NB4 (cell line): ENCODE results near the gene SGPL1.

Experiments used
- DNase-seq: peaks from one replicate; pipeline ENCODE4 v3.0.0; 2010; ENCODE audit warnings: low read depth
- H3K4me3 ChIP-seq: one replicate; pipeline ENCODE4 v1.5.1; 2011; ENCODE audit warnings: mild to moderate bottlenecking, low read depth, low read length, moderate library complexity
- CTCF ChIP-seq: IDR thresholded peaks from one replicate; pipeline ENCODE4 v1.5.1; 2012; ENCODE audit warnings: low read depth, low read length
- MAX ChIP-seq: IDR thresholded peaks from 2 replicates; pipeline ENCODE4 v1.6.1; 2011; ENCODE audit warnings: low read depth, low read length
- MYC ChIP-seq: IDR thresholded peaks from 2 replicates; pipeline ENCODE4 v1.6.1; 2011; ENCODE audit warnings: low read depth, low read length
- POLR2A ChIP-seq: IDR thresholded peaks from 2 replicates; pipeline ENCODE4 v1.6.1; 2011; ENCODE audit warnings: mild to moderate bottlenecking; ENCODE audit not compliant: insufficient read length; ENCODE audit errors: extremely low read depth

The SGPL1 gene

DNA sequence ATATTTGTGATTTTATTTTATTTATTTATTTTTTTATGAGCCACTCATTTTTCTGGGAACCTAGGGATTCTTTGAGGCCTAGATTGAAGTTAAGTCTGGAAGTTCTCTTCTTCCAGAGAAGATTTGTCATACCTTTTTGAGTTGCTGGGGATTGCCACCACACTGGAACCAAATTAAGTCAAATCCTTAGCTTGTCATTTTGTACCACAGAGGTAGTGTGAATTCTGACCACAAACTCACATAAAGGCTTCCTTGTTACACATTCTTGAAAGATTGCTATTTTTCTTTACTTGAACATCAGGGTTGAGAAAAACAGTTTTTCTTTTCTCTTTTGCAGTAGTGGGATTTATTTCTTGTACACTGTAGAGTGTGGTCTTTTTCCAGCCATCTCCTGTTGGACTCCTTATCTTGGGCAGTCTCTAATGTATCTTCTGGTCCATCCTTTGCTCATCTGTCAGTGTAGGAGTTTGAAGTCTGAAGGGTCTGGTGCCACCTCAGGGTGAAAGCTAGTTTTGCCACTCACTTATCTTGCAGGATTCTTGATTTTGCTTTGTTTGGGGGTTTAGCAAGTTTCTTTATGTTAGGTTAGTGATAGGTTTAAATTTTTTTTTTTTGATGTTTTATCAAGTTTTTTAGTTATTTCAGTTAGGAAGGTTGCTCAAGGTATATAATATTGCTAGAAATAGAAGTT lies 47.9 kb downstream of the SGPL1 start:
- no peak overlapping the region for H3K4me3 ChIP-seq
- TF ChIP-seq POLR2A (no peak), MAX (no peak), CTCF (no peak), MYC (no peak)
- DNase-seq, result no peak

GRCh38 chr10:70864935-70865334 lies 49.2 kb downstream of the SGPL1 start:
- DNase-seq, result no peak
- TF ChIP-seq MAX, result no peak
- no peak for TF ChIP-seq MYC
- no peak for TF ChIP-seq CTCF
- TF ChIP-seq POLR2A, result no peak
- H3K4me3 ChIP-seq, result no peak overlapping the region

DNA sequence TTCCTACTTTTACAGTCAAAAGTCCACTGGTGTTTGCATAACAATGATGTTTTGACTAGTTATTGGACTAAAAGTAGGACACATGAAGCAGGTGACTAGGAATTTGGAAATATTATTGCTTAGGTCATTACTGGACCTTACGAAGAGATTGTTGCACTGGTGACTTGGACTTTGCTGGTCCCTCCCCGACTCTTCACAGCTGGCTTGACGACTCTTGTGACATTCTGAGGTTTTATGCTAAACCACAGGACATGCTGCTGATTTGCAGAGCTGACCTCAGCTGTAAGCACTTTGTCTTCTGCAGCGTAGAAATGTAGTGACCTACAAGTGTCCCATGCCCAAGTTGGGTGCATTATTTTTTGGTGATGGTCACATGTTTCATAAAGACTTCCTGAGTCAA lies 50.7 kb downstream of the SGPL1 start:
- TF ChIP-seq MAX (peak; percentile 60), MYC (peak; percentile 56), CTCF (no peak), POLR2A (no peak)
- peak; percentile 87 for DNase-seq
- no peak overlapping the region for H3K4me3 ChIP-seq

DNA sequence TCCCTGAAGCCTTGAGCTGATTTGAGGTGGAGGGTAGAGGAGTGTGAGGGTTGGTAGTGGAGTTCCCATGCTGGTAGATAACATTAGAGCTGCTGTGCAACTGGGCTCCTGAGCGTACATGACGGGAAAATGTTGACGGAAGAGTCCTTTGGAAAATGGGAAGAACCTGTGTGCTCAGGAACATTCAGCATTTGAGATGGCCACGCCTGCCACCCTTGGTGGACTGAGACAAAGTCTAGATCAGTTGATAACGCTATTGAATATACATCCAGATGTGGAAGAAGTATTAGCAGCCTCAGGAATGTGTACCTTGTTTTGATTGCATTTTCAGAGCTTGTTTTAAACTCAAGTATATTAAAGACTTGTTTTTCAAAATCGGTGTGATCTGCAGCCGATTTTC lies 56.5 kb downstream of the SGPL1 start:
- no peak for TF ChIP-seq POLR2A
- TF ChIP-seq MAX, result no peak
- TF ChIP-seq MYC, result no peak
- TF ChIP-seq CTCF, result no peak
- no peak for DNase-seq
- no peak overlapping the region for H3K4me3 ChIP-seq

- no peak overlapping the region for H3K4me3 ChIP-seq
- TF ChIP-seq POLR2A, result no peak
- no peak for TF ChIP-seq CTCF
- TF ChIP-seq MAX, result no peak
- no peak for TF ChIP-seq MYC
- DNase-seq, result no peak
These were observed 58.3 kb downstream of the SGPL1 start for GRCh38 chr10:70874061-70874460.

DNA sequence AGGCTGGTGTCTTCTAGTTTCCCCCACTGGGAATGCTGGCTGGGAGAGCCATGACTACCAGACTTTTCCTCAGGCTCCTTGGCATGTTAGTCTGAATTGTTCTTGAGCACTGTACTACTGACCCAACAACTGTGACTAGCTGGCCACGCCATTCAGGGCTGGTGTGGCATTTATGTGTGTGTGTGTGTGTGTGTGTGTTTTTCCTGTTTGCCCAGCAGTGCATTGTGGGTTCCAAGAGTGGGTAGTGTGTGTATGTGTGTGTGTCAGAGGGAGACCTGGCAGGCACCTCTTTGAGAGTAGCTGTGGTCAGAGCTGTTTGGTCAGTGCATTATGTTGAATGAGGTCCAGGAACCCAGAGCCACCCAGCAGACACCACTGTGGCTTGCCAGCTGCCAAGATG lies 63.5 kb downstream of the SGPL1 start:
- DNase-seq, result no peak
- TF ChIP-seq POLR2A, result no peak
- H3K4me3 ChIP-seq, result no peak overlapping the region
